NCI-H82 (cell line): Measurements from ENCODE around the gene SMARCC1.

Experiments
- DNase-seq: peaks from one replicate; lab custom pipeline; 2025; lab: John Stamatoyannopoulos, UW

Gene SMARCC1

GRCh38 chr3:47701388-47701787, 80.3 kb downstream of the SMARCC1 start:
- no peak for DNase-seq

- no peak for DNase-seq
These were observed 89.5 kb downstream of the SMARCC1 start for GRCh38 chr3:47692158-47692557.

- DNase-seq = no peak
These were observed 93.2 kb downstream of the SMARCC1 start for GRCh38 chr3:47688488-47688887.

- no peak for DNase-seq
These were observed 96.7 kb downstream of the SMARCC1 start for GRCh38 chr3:47685037-47685436.

GRCh38 chr3:47681016-47681415, 100.7 kb downstream of the SMARCC1 start:
- no peak for DNase-seq

- no peak for DNase-seq
These were observed 103.0 kb downstream of the SMARCC1 start for GRCh38 chr3:47678446-47679338.

GRCh38 chr3:47669026-47669749, 112.5 kb downstream of the SMARCC1 start:
- DNase-seq = no peak

GRCh38 chr3:47666118-47666517, 115.6 kb downstream of the SMARCC1 start:
- DNase-seq = no peak

GRCh38 chr3:47664519-47664918, 117.2 kb downstream of the SMARCC1 start:
- peak; percentile 32 for DNase-seq

GRCh38 chr3:47663630-47664240, 118.0 kb downstream of the SMARCC1 start:
- no peak for DNase-seq

GRCh38 chr3:47661121-47661752, 120.5 kb downstream of the SMARCC1 start:
- DNase-seq = no peak

GRCh38 chr3:47658444-47658843, 123.2 kb downstream of the SMARCC1 start:
- no peak for DNase-seq

- DNase-seq = no peak
These were observed 129.6 kb downstream of the SMARCC1 start for GRCh38 chr3:47652142-47652541.

- no peak for DNase-seq
These were observed 131.4 kb downstream of the SMARCC1 start for GRCh38 chr3:47650294-47650693.

GRCh38 chr3:47647550-47647949, 134.1 kb downstream of the SMARCC1 start:
- DNase-seq = no peak

- DNase-seq = no peak
These were observed 135.3 kb downstream of the SMARCC1 start for GRCh38 chr3:47646362-47646761.

GRCh38 chr3:47645551-47645950, 136.1 kb downstream of the SMARCC1 start:
- no peak for DNase-seq

GRCh38 chr3:47643092-47643491, 138.6 kb downstream of the SMARCC1 start:
- DNase-seq = no peak

GRCh38 chr3:47641739-47642138, 140.0 kb downstream of the SMARCC1 start:
- DNase-seq = no peak

- DNase-seq = no peak
These were observed 144.8 kb downstream of the SMARCC1 start for GRCh38 chr3:47636921-47637320.

- DNase-seq = no peak
These were observed 145.5 kb downstream of the SMARCC1 start for GRCh38 chr3:47636225-47636624.

GRCh38 chr3:47635536-47635935, 146.2 kb downstream of the SMARCC1 start:
- no peak for DNase-seq
